SK-N-SH treated with all-trans-retinoic acid at 6 μM for 48 hours (cell line): ENCODE measurements around the gene SELENOF.

ENCODE experiments used
- ARNTL ChIP-seq: fragments of 450-650 bp; formaldehyde crosslinking; IDR thresholded peaks from 2 replicates; pipeline ENCODE4 v1.5.0; 2020; ENCODE audit warnings: low read depth, mild to moderate bottlenecking, moderate library complexity, borderline replicate concordance
- CSDC2 ChIP-seq: fragments of 250-450 bp; sonication (Bioruptor Pico); IDR thresholded peaks from 2 replicates; pipeline ENCODE4 v1.5.0; 2020; ENCODE audit warnings: mild to moderate bottlenecking, moderate library complexity
- GLIS3 ChIP-seq: fragments of 250-450 bp; sonication (Bioruptor Pico); IDR thresholded peaks from 2 replicates; pipeline ENCODE4 v1.5.0; 2020; ENCODE audit warnings: mild to moderate bottlenecking, moderate library complexity
- PATZ1 ChIP-seq: fragments of 250-450 bp; sonication (Bioruptor Pico); IDR thresholded peaks from 2 replicates; pipeline ENCODE4 v1.8.0; 2020; ENCODE audit warnings: mild to moderate bottlenecking, moderate library complexity, borderline replicate concordance
- PPARA ChIP-seq: fragments of 250-450 bp; sonication (Bioruptor Pico); IDR thresholded peaks from 2 replicates; pipeline ENCODE4 v1.5.0; 2020; ENCODE audit warnings: mild to moderate bottlenecking, borderline replicate concordance
- TOX ChIP-seq: fragments of 250-450 bp; sonication (Bioruptor Pico); IDR thresholded peaks from 2 replicates; pipeline ENCODE4 v1.8.0; 2021; ENCODE audit warnings: mild to moderate bottlenecking, moderate library complexity, borderline replicate concordance
- TSHZ2 ChIP-seq: fragments of 250-450 bp; sonication (Bioruptor Pico); IDR thresholded peaks from 2 replicates; pipeline ENCODE4 v1.5.0; 2020; ENCODE audit warnings: mild to moderate bottlenecking, moderate library complexity
- ZC3H10 ChIP-seq: fragments of 250-450 bp; sonication (Bioruptor Pico); IDR thresholded peaks from 2 replicates; pipeline ENCODE4 v1.5.1; 2021; ENCODE audit warnings: mild to moderate bottlenecking, moderate library complexity
- ZFP3 ChIP-seq: fragments of 250-450 bp; sonication (Bioruptor Pico); IDR thresholded peaks from 2 replicates; pipeline ENCODE4 v1.5.0; 2020; ENCODE audit warnings: mild to moderate bottlenecking, moderate library complexity
- ZNF70 ChIP-seq: fragments of 450-650 bp; formaldehyde crosslinking; IDR thresholded peaks from 2 replicates; pipeline ENCODE4 v1.5.0; 2020; ENCODE audit warnings: mild to moderate bottlenecking, moderate library complexity

DNA sequence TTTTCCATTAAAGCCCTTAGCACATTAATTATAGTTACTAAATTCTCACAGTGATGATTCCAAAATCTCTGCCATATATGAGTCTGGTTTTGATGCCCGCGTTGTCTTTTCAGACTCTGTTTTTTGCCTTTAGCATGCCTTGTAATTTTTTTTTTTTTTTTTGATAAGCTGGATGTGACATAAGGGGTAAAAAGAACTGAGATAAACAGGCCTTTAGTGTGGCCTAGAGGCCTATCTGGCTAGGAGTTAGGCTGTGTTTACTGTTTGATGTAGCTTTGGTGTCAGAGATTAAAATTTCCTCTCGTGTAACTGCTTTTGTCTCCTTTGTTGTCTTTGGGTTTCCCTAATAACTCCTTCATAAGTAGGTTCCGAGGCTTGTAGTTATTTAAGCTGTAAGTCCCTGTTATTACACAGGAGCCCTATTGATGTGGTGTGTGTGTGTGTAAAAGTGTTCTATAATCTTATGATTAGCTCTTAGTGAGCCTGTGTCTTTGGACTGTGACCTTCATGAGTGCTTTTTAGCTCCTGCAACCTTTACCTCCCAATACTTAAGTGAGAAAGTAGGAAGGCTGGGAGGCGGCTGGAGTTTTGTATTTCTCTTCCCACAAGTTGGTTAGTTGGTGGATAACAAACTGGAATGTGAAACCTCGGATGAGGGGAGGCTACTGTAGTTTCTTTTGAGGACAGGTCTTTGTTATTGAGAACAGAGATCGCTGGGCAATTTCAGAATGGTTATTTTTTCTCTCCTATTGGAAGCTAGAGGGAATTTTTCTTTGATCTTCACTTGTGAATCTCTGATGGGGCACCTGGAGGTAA is 19.8 kb upstream of the SELENOF start:
- TF ChIP-seq ZFP3 (CRISPR knock-in tag) (no peak), ARNTL (CRISPR knock-in tag) (no peak), GLIS3 (CRISPR knock-in tag) (no peak), TSHZ2 (CRISPR knock-in tag) (no peak), PPARA (CRISPR knock-in tag) (no peak), PATZ1 (CRISPR knock-in tag) (no peak), ZC3H10 (CRISPR knock-in tag) (no peak), CSDC2 (CRISPR knock-in tag) (no peak), ZNF70 (CRISPR knock-in tag) (no peak), TOX (CRISPR knock-in tag) (no peak)
